Activated CD4-positive, CD25-positive, alpha-beta regulatory T cell treated with anti-CD3 and anti-CD28 coated beads, Interleukin-2, amount 50 U/mL, for 16 hours (primary cell): ENCODE results near the gene LCN1.

Experiments used
- DNase-seq: peaks from one replicate; pipeline ENCODE4 v3.0.0-alpha.2; 2020; ENCODE audit warnings: low read depth, low spot score

The LCN1 gene

DNA sequence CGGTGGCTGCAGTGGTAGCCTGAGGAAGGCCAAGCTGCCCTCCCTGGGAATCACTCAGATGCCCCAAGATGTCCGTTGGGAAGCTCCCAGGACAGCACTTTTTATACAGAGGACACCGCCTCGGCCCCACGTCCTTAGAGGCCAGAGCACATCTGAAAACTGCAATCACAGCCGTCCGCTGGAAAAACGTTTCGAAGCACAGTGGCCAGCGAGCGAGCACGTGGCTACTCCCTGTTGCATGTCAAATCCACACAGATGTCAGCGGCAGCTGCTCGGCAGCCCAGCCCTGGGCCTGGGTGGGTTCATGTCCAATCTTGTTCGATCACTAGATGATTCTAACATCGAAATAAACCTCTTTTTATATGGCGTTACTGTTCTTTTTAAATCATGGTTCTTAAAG, 32.7 kb upstream of the LCN1 start:
- no peak for DNase-seq

GRCh38 chr9:135489188-135489906, 31.9 kb upstream of the LCN1 start:
- no peak for DNase-seq

DNA sequence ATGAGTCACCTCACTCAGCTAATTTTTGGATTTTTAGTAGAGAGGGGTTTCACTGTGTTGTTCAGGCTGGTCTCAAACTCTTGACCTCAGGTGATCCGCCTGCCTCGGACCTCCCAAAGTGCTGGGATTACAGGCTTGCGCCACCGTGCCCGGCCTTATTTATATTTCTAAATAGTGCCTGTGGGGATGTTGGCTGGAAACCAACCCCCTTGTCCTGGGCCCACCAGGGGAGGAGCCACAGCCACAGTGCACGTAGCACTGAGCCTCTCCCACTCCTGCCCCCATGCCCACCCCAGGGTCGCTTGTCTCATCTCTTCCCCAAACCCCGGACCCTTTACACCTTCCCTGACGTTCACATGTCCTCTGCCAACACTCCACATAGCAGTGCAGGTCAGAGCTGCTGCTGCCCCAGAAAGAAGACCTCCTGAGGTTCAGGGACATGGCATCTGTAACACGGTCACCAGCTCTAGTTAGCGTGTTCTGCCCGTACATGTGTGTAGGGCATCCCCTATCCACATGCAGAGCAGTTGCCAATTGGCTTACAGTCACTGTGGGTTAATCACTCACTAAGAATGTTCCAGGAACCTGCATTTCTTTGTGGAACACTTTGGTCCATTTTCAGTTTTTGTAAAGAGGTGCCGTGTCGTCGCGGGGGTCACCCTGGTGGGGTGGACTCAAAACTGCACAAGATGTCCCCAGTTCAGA, 30.9 kb upstream of the LCN1 start:
- no peak for DNase-seq

- DNase-seq: no peak
Observed at GRCh38 chr9:135490980-135491464, 30.2 kb upstream of the LCN1 start.

- no peak for DNase-seq
Observed at GRCh38 chr9:135491764-135492163, 29.5 kb upstream of the LCN1 start.

DNA sequence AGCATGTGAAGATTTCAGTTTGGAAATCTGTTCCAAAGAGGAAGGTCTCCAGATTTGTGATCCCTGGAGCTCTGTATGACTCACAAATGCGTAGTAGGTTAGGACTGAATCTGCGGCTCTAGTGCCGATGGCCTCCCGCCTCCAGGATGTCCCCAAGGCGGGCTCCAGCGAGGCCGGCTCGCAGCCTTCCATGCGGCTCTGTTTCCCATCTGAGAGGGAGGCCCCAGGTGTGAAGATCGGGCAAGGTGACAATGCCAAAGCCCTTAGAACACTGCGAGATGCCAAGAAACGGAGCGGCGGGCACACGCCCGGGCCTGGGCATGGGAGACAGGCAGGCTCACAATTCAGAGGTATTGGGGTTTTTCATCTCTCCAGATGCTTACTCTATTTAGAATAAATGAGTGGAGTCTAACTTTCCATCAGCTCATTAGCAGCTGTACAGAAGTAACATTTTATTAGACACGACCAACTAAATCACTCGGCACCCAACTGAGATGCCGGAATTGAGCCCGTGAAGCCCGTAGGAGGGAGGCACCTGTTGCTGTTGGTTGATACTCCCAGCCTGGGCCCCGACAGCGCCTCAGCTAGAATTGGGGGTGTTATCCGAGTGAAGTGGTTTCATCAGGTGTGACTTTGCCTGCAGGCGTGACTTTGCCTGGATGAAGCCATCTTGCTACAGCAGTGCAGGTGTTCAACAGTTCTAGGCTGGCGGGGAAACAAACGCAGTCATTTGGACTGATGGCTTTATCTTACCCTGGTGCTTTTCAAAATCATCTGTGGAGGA, 28.2 kb upstream of the LCN1 start:
- DNase-seq: no peak

- no peak for DNase-seq
Observed at GRCh38 chr9:135494791-135495559, 26.3 kb upstream of the LCN1 start.

DNA sequence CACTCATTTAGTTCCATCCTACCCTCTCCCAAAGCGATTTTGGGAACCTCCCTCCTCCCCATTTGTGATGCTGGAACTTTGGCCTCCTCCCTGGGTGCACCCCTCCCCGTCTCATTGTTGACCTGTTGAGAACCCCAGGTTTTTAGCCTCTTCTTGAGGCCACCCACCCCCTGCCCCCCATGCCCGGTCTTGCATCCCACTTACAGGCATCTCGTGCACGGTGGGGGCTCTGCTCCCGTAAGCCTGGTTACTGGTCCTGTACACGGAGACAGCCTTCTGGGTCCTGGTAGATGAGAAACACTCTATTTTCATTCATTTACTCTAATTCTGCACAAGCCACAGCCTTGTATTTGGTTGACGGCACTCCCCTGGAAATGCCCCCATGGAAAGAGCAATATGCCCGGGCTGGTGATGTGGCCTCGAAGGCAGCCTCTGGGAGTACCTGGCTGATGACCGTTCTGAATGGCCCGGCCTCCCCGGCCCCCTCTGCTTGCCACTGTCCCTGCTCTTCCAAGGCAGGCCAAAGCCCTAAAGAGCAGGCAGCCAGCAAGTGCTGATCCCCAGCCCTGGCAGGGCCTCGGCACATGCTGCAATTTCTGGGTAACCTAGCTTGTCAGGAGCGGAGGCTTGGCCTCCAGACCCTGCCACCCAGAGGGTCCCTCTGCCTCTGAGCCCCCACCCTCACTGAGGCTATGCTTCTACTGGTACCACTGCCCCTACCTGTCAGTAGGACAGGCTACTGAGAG, 22.7 kb upstream of the LCN1 start:
- DNase-seq: no peak

DNA sequence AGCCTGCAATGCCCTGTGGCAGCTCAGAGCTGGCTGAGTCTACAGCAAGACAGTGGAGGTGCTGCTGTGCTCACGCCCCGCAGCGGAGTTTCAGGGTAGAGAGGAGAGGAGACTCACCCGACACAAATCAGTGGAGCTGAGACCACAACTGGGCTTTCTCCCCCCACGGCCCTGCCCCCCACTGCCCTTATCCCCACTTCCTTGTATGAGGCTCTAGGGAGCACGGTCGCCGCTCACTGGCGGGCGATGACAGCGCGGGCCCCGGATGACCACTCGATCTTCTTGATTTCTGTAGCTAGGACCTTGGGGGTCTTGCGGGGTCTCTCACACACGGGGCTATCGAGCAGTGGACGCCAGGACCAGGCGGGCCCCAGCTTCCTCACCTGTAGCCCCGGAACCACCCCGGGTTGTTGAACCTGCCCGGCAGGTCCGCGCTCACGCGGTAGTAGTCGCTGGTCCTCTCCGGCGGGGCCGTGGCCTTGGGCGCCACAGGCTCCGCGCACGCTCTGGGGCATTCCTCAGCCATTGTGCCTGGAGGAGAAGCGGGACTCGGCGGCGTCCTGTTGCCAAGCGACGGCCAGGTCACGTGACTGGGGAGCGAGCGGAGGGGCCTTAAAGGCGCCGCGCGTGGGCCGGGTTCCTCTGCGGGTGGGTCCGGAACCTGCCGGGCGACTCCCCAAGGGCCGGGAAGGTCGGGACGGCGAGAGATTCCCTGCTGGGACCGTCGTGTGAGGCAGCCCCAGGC, 21.7 kb upstream of the LCN1 start:
- peak; percentile 72 for DNase-seq

GRCh38 chr9:135500071-135500524, 21.1 kb upstream of the LCN1 start:
- no peak for DNase-seq

- DNase-seq: peak; percentile 74
Observed at GRCh38 chr9:135500525-135501260, 20.5 kb upstream of the LCN1 start, which contains the start of gene MRPS2. Gene MRPS2, plus strand, starts transcription at chr9:135500682. Its CDS starts 29 bp downstream, at chr9:135500711.

- no peak for DNase-seq
Observed at GRCh38 chr9:135501261-135502167, 19.7 kb upstream of the LCN1 start.

DNA sequence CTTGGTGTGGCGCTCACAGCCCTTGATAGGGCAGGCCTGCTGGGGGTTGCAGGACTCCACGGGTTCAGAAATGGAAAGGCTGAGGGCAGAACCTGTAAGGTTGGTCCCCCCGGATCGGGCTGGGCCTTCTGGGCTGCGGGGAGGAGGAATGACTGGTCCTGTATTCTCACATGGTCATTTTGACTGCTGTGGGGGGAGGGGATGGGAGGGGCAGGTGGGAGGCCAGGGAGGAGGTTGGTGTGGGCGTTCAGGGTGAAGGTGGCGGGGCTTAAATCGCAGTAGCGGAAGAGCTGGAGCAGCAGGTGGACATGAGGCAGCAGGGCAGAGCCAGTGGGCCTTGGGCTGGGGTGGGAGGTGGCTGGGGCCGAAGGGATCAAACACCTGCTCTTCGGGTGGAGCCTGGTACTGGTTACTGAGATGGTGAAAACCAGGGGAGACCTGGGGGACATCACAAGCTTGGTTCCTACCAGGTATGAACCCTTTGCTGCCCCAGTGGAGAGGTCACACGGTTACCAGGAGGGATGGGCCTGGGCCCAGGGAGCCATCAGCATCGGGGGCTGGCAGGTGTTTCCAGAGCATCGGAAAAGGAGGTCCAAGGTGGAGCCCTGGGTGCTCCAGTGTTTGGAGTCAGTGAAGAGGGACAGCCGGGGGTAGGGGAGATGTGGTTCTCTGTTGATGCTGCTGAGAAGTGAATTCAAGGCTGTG, 18.9 kb upstream of the LCN1 start:
- DNase-seq: no peak

- DNase-seq: no peak
Observed at GRCh38 chr9:135502873-135503321, 18.3 kb upstream of the LCN1 start.

DNA sequence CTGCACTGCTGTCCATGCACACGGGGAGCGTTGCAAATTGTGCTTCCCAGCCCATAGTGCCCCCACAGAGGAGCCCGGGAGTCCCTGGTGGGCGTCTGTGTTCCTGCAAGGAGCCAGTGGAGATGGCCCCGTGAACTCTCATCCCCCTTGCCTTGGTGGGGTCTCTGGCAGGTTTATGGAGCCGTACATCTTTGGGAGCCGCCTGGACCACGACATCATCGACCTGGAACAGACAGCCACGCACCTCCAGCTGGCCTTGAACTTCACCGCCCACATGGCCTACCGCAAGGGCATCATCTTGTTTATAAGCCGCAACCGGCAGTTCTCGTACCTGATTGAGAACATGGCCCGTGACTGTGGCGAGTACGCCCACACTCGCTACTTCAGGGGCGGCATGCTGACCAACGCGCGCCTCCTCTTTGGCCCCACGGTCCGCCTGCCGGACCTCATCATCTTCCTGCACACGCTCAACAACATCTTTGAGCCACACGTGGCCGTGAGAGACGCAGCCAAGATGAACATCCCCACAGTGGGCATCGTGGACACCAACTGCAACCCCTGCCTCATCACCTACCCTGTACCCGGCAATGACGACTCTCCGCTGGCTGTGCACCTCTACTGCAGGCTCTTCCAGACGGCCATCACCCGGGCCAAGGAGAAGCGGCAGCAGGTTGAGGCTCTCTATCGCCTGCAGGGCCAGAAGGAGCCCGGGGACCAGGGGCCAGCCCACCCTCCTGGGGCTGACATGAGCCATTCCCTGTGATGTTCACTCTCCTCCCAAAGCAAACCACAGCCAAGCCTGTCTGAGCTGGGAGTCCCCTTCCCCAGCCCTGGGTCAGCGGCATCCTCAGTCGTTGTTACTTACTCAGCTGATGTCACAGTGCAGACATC, 17.6 kb upstream of the LCN1 start:
- DNase-seq: no peak
